ENCODE measurements around the gene APOA5. TPM values are rescaled to one million over a fixed set of nuclear protein-coding genes. Genes with fewer than 3 reads are reported as not detected.

Gene APOA5
- total RNA-seq, 1 donor from 2014 or later: not detected

DNA sequence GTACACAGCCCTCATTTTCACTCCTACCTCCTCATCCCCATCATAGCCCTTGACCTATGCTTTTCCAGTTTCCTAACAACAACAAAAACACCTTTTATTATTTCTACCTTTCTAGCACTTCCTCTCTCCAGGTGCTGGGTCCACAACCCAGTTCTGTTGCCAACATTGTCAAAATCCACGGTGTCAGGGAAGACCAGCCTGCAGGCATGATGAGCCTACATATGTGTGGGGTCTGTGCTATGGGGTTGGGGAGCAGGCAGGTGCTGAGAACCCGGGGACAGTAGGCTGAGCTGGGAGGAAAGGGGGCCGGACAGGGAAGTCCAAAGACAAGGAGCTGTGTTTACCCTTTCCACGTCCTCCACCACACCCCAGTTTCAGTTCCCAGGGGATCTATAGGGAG is 3.1 kb downstream of the APOA5 start:
- peaks cover 8% of the 10 kb centered on the region for H3K27me3 Mint-ChIP-seq (ENCODE audit: unreplicated experiment)
- TF ChIP-seq, protein P1, sequence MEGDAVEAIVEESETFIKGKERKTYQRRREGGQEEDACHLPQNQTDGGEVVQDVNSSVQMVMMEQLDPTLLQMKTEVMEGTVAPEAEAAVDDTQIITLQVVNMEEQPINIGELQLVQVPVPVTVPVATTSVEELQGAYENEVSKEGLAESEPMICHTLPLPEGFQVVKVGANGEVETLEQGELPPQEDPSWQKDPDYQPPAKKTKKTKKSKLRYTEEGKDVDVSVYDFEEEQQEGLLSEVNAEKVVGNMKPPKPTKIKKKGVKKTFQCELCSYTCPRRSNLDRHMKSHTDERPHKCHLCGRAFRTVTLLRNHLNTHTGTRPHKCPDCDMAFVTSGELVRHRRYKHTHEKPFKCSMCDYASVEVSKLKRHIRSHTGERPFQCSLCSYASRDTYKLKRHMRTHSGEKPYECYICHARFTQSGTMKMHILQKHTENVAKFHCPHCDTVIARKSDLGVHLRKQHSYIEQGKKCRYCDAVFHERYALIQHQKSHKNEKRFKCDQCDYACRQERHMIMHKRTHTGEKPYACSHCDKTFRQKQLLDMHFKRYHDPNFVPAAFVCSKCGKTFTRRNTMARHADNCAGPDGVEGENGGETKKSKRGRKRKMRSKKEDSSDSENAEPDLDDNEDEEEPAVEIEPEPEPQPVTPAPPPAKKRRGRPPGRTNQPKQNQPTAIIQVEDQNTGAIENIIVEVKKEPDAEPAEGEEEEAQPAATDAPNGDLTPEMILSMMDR (IDR thresholded peaks at IDR 0.05; ENCODE audit: unreplicated experiment): no peak
- H3K4me1 Mint-ChIP-seq (ENCODE audit: unreplicated experiment): peaks cover 11% of the 10 kb centered on the region
- H3K9me3 Mint-ChIP-seq (ENCODE audit: unreplicated experiment): no peaks in the 10 kb centered on the region
- no peak for DNase-seq (ENCODE audit: low spot score)
- H3K27ac Mint-ChIP-seq (ENCODE audit: unreplicated experiment): peak overlapping the region; percentile 85
- peaks cover 15% of the 10 kb centered on the region for H3K36me3 Mint-ChIP-seq (ENCODE audit: low read depth, unreplicated experiment)
- H3K4me3 Mint-ChIP-seq (ENCODE audit: unreplicated experiment): peak overlapping the region; percentile 98

DNA sequence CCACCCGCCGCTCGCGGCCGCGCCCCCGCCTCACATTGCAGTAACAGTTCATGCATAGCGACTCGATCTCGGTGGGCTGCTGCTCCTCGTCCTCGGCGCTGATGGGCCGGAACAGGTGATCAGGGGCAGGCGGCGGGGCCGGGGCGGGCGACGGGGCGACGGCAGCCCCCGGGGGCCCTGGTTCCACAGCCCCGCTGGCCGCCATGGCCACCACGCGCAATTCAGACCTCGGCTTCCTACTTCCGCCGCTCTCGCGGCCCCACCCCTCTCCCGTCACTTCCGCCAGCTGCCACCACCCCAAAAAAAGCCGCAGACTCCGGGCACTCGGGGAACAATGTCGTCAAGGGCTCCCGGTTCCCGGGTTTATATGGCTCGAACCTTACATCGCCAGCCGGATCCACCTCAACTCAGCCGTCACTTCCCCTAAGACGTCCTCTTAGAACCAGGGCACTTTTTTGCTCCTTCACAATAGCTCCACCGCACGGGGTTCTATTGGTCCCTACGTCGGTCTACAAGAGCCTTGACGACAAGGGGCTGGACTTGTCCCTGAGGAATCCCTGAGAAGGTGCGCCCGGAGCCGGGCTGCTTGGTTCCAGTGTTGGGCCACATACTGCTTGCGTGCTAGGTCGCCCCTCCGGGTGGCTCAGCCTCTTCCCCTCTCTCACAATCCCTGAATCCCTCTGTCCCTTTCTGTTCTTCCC is 3.7 kb downstream of the APOA5 start, which contains the start of gene ZPR1:
Gene ZPR1, minus strand, starts transcription at position 238 of the 701 bp plus-strand sequence. Its CDS starts 33 bp downstream, at position 205.
- peak; percentile 62 for DNase-seq (ENCODE audit: low spot score)
- peaks cover 8% of the 10 kb centered on the region for H3K27me3 Mint-ChIP-seq (ENCODE audit: unreplicated experiment)
- TF ChIP-seq, protein P1 (IDR thresholded peaks at IDR 0.05; ENCODE audit: unreplicated experiment): no peak
- peaks cover 18% of the 10 kb centered on the region for H3K36me3 Mint-ChIP-seq (ENCODE audit: low read depth, unreplicated experiment)
- peaks cover 11% of the 10 kb centered on the region for H3K4me1 Mint-ChIP-seq (ENCODE audit: unreplicated experiment)
- H3K9me3 Mint-ChIP-seq (ENCODE audit: unreplicated experiment): no peaks in the 10 kb centered on the region
- H3K27ac Mint-ChIP-seq (ENCODE audit: unreplicated experiment): peak within 1 kb of the TSS; percentile 85
- H3K4me3 Mint-ChIP-seq (ENCODE audit: unreplicated experiment): peak within 1 kb of the TSS; percentile 98

DNA sequence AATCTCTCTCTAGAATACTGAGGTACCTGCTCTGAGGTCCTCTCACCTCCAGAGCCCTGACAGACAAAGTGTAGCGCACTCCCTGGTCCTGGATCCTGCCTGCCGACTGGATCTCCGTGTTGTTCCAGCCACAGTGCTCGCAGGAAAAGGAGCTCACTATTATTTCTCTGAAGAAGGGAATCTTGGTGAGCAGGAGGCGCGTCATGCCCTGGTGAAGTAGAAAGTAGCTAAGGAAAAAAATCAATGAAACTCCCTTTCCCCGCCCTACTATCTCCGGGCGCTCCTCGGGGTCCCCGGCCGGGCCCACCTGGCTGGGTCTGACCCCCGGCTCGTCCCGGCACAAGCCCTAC is 4.3 kb downstream of the APOA5 start:
- H3K36me3 Mint-ChIP-seq (ENCODE audit: low read depth, unreplicated experiment): peaks cover 19% of the 10 kb centered on the region
- H3K27ac Mint-ChIP-seq (ENCODE audit: unreplicated experiment): peak overlapping the region; percentile 17
- peak overlapping the region; percentile 98 for H3K4me3 Mint-ChIP-seq (ENCODE audit: unreplicated experiment)
- no peaks in the 10 kb centered on the region for H3K9me3 Mint-ChIP-seq (ENCODE audit: unreplicated experiment)
- TF ChIP-seq, protein P1 (IDR thresholded peaks at IDR 0.05; ENCODE audit: unreplicated experiment): no peak
- H3K4me1 Mint-ChIP-seq (ENCODE audit: unreplicated experiment): peaks cover 11% of the 10 kb centered on the region
- no peak for DNase-seq (ENCODE audit: low spot score)
- peaks cover 8% of the 10 kb centered on the region for H3K27me3 Mint-ChIP-seq (ENCODE audit: unreplicated experiment)

DNA sequence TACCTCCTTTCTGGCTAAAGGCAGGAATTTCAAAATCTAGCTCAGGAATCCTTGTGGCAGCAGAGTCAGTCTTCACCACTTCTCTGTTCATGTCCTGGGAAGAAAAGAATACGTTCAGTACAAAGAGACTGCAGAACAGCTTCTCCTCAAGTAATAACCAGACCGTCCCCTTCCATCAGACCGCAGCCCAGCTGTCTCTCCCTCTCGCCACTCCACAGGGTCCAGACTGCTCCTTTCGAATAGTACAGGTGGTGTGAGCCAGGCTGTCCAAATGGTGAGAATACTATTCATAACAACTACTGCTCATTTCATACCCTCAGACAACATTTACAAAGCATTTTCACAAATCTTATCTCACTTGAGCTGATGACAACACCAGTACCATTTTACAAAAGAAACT is 4.7 kb downstream of the APOA5 start:
- H3K9me3 Mint-ChIP-seq (ENCODE audit: unreplicated experiment): no peaks in the 10 kb centered on the region
- TF ChIP-seq, protein P1 (IDR thresholded peaks at IDR 0.05; ENCODE audit: unreplicated experiment): no peak
- DNase-seq (ENCODE audit: low spot score): no peak
- peaks cover 23% of the 10 kb centered on the region for H3K36me3 Mint-ChIP-seq (ENCODE audit: low read depth, unreplicated experiment)
- H3K4me3 Mint-ChIP-seq (ENCODE audit: unreplicated experiment): peak overlapping the region; percentile 98
- H3K27me3 Mint-ChIP-seq (ENCODE audit: unreplicated experiment): peaks cover 8% of the 10 kb centered on the region
- peak overlapping the region; percentile 17 for H3K27ac Mint-ChIP-seq (ENCODE audit: unreplicated experiment)
- H3K4me1 Mint-ChIP-seq (ENCODE audit: unreplicated experiment): peaks cover 11% of the 10 kb centered on the region

DNA sequence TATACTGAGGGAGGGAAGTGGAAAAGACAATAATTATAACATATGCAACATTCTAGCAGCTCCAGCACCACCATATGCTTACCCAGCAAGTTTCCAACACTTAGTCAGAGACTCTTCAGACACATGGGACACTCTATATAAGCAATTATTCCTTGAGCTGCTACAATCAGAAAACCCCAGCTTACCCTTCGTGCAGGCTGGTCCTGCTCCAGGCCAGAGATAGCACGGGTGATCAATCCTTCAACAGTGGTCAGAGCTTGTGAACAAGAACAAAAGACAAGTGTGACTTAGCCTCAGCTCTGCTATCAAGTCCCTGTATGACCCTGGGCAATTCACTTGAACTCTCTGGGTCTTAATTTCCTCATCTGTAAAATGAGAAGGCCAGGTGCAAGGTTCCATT is 5.4 kb downstream of the APOA5 start:
- H3K27me3 Mint-ChIP-seq (ENCODE audit: unreplicated experiment): peaks cover 5% of the 10 kb centered on the region
- no peak overlapping the region for H3K27ac Mint-ChIP-seq (ENCODE audit: unreplicated experiment)
- H3K36me3 Mint-ChIP-seq (ENCODE audit: low read depth, unreplicated experiment): peaks cover 26% of the 10 kb centered on the region
- no peak for DNase-seq (ENCODE audit: low spot score)
- TF ChIP-seq, protein P1 (IDR thresholded peaks at IDR 0.05; ENCODE audit: unreplicated experiment): no peak
- H3K9me3 Mint-ChIP-seq (ENCODE audit: unreplicated experiment): no peaks in the 10 kb centered on the region
- H3K4me1 Mint-ChIP-seq (ENCODE audit: unreplicated experiment): peaks cover 11% of the 10 kb centered on the region
- H3K4me3 Mint-ChIP-seq (ENCODE audit: unreplicated experiment): peak overlapping the region; percentile 98

All from endothelial cell (in vitro differentiated cells).